GM18868 (cell line): Measurements from ENCODE around the gene ZNF236.
"Not testable (repeated sequence)": the region's sequence is repeated elsewhere in the genome, so short reads cannot be mapped to it uniquely, and the experiment has no call there.

Experiments
- ATAC-seq: cut with Tn5 transposase; IDR thresholded peaks from one replicate; pipeline ENCODE4 v1.9.1; 2021; ENCODE audit warnings: mild to moderate bottlenecking, moderate library complexity; ENCODE audit not compliant: unreplicated experiment

Gene ZNF236

DNA sequence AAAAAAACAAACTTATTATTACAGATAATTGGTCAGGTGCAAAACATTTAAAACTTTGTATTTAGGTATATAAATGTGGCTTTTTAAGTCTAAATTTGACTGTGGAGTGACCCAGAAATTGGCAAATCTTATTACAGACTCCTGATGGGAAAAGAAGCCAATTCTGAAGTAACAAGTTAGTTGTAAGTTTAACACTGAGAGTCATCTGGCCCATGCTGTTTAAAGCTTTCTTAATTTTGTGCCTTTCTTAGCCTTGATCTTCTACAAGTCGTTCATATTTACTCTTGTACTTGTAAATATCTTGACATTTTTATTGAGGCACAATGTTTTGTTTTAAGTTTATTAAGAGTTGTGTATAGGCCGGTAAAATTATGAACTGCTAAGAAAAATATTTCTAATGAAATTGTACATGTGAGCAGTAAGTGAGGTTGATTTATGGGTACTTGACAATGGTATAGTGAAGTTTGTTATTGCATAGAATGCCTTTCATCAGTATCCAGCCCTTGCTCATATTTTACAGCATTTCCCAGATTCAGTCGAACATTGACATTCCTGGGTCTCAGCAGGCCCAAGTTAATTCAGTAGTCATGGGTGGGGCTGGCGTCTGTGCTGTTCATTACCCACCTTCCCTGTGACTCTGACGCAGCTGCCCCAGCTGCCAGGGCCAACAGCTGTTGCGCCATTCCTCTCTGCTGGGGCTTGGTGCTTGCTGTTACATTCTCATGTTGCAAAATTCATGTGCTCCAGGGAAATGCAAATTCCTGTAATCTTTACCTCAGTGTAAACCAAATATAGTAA is 121.4 kb downstream of the ZNF236 start:
- ATAC-seq = no peak

- ATAC-seq = not testable (repeated sequence)
These were observed 122.0 kb downstream of the ZNF236 start for GRCh38 chr18:76944346-76944745.

- no peak for ATAC-seq
These were observed 126.0 kb downstream of the ZNF236 start for GRCh38 chr18:76948345-76948744.

DNA sequence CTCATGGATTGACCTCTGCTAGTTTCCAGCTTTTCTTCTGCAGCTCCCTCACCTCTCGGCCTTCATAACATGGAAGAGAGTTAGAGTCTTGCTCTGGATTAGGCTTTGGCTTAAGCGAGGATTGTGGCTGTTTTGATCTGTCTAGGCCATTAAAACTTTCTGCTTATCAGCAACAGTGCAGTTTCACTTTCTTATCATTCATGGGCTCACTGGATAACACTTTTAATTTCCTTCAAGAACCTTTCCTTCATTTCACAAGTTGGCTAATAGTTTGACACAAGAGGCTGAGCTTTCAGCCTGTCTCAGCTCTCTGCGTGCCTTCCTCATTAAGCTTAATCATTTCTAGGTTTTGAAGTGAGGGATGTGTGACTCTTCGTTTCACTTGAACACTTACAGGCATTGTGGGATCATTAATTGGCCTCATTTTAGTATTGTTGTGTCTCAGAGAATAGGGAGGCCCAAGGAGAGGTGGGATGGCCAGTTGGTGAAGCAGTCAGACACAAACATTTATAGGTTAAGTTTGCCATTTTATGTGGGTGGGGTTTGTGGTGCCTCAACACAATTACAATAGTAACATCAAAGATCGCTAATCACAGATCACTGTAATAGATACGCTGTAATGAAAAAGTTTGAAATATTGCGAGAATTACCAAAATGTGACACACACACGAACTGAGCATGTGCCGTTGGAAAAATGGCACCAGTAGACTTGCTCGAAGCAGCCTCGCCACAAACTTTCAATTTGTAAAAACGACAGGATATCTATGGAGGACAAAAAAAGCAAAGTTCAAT is 129.3 kb downstream of the ZNF236 start:
- ATAC-seq = no peak

DNA sequence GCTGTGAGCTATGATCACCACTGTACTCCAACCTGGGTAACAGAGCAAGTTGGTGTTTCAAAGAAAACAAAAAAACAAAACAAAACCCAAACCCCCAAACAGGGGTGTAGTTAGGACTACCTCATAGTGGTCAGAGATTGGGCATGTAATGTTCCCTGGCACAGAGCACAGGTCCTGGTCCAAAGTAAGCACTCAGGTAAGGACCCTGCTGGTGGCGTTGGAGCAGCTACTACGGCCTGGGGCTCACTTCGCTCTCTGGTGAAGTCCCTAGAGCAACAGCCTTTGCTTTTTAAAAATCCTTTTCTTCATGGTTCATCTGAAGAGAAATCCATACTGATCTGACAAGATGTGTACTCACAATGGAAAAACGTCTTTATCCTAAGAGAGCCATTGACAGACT is 130.4 kb downstream of the ZNF236 start:
- ATAC-seq = no peak

DNA sequence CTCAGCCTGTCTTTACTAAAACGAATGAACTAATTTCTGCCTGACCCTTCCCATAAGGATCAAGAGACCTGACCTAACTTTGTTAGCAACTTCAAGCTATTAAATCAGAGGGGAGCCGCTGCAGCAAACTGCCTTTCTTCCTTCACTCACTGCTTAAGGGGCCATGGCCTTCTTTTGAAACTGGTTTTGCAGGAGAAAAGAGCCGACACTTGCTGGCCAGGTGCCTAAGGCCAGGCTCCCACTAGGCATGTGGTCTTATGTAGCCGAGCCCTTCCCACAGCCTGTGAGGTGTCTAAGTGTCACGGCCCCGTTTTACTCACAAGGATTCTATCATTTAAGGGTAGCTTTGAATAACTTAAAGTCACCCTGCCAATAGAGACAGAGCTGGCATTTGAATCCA is 130.8 kb downstream of the ZNF236 start:
- ATAC-seq = no peak

GRCh38 chr18:76953583-76954233 is 131.4 kb downstream of the ZNF236 start:
- ATAC-seq = no peak

DNA sequence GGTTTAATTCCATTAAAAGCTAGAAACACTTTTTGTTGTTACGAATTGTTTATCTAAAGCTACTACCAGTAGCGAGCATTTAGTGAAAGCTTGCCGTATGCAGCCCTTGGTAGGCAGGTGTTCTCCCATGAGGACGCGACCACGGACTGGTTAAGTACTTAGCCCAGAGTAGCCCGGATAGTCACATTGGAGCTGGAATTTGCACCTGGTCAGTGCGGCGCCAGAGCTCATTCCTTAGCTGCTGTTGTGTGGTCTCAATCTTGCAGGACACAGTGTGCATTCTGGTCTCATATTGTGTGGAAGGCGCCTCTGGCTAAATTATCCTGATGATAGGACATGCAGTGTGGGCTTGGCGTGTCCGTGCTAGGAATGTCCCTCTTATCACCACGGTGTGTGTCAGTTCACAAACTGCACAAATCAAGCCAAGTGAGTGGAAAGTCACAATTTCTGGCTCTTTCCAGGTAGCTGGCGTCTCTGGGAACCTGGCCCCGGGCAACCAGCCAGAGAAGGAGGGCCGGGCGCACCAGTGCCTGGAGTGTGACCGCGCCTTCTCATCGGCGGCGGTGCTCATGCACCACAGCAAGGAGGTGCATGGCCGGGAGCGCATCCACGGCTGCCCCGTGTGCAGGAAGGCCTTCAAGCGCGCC is 133.3 kb downstream of the ZNF236 start:
- ATAC-seq = no peak

DNA sequence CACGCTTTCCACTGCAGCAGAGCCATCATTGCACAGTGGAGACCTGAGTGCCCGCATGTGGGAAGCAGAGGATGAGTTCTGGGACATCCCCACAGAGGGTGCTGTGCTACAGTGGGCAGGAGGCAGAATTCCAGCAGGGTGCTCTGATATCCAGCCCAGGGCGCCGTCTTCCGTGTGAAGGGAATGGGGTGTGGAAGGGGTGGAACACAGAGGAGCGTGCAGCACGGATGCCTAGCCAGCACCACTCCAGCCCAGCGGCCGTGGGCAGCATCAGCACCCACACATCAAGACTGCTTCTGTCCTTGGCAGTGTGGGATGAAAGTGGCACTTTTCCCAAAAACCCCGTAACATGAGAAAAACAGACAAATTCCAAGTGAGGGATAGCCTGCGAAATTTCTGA is 134.3 kb downstream of the ZNF236 start:
- ATAC-seq = no peak

DNA sequence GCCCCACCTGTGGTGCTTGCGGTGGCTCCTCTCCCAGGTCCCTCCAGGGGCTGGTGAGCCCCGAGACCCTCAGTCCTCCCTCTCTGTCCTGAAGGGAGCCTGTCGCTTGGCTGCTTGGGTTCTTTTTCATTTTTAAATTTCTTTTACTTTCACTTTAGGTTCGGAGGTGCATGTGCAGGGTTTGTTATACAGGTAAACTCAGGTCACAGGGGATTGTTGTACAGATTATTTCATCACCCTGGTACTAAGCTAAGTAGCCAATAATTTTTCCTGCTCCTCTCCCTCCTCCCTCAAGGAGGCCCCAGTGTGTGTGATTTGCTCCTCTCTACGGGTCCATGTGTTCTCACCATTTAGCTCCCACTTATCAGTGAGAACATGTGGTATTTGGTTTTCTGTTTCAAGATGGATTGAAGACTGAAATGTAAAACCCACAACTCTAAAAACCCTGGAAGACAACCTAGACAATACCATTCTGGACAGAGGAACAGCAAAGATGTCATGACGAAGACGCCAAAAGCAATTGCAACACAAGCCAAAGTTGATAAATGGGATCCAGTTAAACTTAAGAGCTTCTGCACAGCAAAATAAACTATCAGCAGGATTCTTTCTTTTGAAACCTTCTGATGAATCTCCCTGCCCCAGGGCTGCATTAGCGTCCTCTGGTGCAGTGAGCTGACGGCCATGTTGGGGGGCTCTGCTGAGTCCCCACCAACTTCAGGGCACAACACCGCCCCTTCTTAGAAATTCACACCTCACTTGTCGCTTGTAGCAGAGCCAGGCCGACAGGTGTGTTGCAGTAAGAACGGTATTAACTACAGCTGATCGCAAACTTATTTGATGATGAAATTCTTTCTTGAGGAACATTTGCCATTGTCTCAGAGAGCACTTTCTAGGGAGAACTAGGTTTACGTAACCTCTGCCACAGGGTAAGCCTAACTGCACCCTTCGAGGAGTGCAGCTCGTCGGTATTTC is 135.3 kb downstream of the ZNF236 start:
- ATAC-seq = no peak

DNA sequence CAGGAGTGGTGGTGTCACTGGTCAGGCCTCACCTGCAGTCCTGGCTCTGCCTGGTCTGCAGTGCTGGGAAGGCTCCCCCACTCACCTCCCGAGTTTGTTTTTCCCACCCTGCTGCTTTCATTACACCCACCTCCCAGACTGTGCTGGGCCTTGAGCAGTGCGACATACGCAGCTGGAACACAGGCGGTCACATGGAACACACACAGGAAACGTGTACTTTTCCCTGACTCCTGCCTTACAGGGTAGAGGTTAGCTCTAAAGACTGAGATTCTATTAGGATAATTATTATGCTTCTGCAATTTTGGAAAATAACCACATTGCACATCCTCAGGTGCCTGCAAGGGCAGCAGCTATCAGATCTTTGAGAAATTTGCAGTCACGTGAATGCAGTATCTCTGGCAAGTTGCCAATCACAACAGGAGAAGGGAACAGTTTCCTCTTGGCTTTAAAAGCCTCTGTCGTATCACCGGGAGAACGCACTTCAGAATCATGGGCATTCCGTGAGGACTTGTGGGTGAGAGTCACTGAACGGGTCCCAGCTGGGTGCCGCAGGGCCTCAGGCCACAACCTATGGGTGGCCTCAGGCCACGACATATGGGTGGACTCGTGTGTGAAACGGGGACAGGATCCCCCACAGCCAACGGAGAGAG is 136.5 kb downstream of the ZNF236 start:
- ATAC-seq = no peak

GRCh38 chr18:76959605-76960004 is 137.2 kb downstream of the ZNF236 start:
- no peak for ATAC-seq

DNA sequence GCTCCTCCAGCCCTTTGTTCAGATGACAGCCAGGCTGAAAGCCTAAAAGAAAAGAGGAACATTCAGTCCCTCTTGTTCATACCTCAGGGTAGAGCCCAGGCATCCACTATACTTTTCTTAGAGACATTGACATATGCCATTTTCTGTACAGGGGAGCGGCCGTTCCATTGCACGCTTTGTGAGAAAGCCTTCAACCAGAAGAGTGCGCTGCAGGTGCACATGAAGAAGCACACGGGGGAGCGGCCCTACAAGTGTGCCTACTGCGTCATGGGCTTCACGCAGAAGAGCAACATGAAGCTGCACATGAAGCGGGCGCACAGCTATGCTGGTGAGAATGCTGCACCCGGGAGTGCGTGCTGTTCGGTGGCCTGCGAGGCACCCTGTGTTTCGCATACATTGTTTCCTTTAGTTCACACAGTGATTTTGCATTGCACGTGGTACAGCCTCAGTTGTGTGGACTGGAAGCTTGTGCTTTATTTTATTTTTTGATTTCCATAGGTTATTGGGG is 138.2 kb downstream of the ZNF236 start:
- ATAC-seq = no peak

GRCh38 chr18:76962851-76963250 is 140.5 kb downstream of the ZNF236 start:
- ATAC-seq = no peak

GRCh38 chr18:76963936-76964335 is 141.6 kb downstream of the ZNF236 start:
- peak; percentile 51 for ATAC-seq

GRCh38 chr18:76965555-76966151 is 143.3 kb downstream of the ZNF236 start:
- peak; percentile 68 for ATAC-seq

DNA sequence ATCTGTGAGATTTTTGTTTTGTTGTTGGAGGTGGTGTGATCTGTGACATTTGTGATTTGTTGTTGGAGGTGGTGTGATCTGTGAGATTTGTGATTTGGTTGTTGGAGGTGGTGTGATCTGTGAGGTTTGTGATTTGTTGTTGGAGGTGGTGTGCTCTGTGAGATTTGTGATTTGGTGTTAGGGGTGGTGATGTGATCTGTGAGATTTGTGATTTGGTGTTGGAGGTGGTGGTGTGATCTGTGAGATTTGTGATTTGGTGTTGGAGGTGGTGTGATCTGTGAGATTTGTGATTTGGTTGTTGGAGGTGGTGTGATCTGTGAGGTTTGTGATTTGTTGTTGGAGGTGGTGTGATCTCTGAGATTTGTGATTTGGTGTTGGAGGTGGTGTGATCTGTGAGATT is 144.9 kb downstream of the ZNF236 start:
- not testable (repeated sequence) for ATAC-seq

DNA sequence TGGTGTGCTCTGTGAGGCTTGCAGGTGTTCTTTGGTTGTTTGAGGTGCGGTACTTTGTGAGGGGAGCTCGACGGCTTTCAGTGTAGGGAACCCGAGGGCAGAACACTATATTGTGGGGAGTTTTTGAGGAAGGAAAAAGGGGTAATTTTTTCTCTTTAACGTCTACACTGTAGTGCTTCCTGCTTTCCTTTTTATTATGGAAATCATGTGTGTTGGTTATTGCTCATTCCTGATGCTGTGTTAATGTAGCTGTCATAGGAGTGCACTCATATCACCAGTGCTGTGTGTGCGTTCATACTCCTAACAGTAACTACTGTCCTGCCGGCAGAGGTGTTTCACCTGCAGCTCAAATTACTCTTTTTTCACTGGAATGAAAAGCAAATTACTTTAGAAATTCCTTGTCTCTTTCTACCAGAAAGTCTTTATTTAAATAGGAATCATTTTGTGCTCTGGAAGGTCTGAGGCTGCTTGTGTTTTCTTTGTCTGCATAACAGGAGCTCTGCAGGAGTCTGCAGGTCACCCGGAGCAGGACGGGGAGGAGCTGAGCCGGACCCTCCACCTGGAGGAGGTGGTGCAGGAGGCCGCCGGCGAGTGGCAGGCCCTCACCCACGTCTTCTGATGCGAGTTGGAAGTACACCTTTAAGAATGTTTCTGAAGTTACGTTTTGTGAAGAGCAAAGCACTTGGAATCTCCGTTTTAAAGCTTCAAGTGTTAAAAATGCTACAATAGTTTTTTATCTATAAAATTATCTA is 145.5 kb downstream of the ZNF236 start:
- ATAC-seq = no peak
